DLD1 (cell line): ENCODE measurements around the gene SLC30A3.

ENCODE experiments used
- in situ Hi-C: cut with HindIII; loops from 2 replicates; pipeline ENCODE4 v1.10.0; 2017; ENCODE audit warnings: low sequenced_read_pairs

Gene SLC30A3

GRCh38 chr2:27208486-27209050 is 54.3 kb downstream of the SLC30A3 start:
- in situ Hi-C loops: no loop called here

DNA sequence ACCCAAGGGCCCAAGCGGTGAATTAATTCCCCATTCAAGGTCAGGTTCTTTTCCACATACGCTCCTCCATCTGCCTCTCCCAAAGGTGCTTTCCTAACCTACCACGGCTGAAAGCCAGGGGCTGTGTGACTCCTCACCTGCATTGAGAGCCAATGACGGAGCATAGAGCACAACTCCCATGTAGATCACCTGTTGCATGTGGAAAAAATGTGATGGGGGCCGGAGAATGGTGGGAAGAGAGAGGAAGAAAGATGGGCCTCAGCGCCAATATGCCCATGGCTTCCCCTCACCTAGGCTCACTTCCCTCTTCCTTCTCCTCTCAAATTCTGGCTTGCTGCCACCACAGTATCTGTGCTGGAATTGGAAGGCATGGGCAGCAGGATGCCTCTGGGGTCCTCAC is 56.5 kb downstream of the SLC30A3 start:
- in situ Hi-C loops: no loop called here

DNA sequence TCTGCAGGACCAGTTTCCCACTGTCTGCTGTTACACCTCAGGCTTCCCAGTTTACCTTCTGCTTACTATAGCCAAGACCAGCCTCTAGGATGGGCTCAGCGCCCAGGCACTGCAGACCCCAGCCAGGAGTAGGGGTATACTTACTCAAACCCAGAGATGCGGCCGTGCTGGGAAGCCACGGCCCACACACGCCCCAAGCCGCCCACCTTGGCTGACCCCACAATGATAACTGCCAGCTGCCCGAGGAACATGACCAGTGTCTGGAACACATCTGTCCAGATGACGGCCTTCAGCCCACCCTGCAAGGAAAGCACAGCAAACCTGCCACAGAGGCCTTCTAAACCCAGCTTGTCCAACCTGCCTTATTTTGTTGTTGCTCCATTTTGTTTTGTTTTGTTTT is 57.6 kb downstream of the SLC30A3 start:
- in situ Hi-C loops: no loop called here

GRCh38 chr2:27204566-27204965 is 58.3 kb downstream of the SLC30A3 start:
- in situ Hi-C loops: no loop called here

DNA sequence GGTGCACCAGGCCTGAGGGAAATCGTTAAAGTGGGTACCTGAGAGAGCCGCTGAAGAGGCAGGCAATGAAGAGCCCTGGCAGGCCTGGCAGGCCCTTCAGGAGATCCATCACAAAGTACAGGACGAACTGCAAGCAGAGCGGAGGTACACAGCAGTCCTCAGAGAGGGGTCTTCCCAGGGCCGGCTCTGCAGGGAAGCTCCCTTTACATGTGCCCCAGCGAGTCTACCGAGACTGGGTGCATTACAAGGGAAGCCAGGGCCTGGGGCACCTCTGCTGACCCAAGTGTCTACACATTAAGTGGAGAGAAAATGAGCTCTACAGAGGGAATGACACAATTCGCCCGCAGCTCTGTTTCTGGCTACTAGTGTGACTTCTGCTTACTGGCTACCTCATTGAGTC is 59.1 kb downstream of the SLC30A3 start:
- in situ Hi-C loops: no loop called here
